Muscle of leg (tissue), 11 donors: ENCODE measurements around the gene OR9A2. TPM values are rescaled to one million over a fixed set of nuclear protein-coding genes. Genes with fewer than 3 reads are reported as not detected.
"Not testable (repeated sequence)": the region's sequence is repeated elsewhere in the genome, so short reads cannot be mapped to it uniquely, and the experiment has no call there.

Experiments used
- DNase-seq: peaks from one replicate; pipeline ENCODE4 v3.0.0; 2013
- H3K27ac ChIP-seq: one replicate; pipeline ENCODE4 v1.5.1; 2013; ENCODE audit warnings: mild to moderate bottlenecking, low read length, control low read depth
- H3K27me3 ChIP-seq: one replicate; pipeline ENCODE4 v1.6.1; 2013; ENCODE audit warnings: low read length; ENCODE audit not compliant: control insufficient read depth, insufficient read depth
- H3K36me3 ChIP-seq: one replicate; pipeline ENCODE4 v1.6.1; 2013; ENCODE audit warnings: low read length; ENCODE audit not compliant: control insufficient read depth, insufficient read depth
- H3K4me1 ChIP-seq: one replicate; pipeline ENCODE4 v1.6.1; 2013; ENCODE audit warnings: low read length; ENCODE audit not compliant: control insufficient read depth, insufficient read depth
- H3K4me3 ChIP-seq: one replicate; pipeline ENCODE4 v1.5.1; 2013; ENCODE audit warnings: low read length, control low read depth
- H3K9me3 ChIP-seq: replicated peaks from 2 replicates; pipeline ENCODE4 v1.6.1; 2013; ENCODE audit warnings: low read depth, low read length; ENCODE audit not compliant: control insufficient read depth
- WGBS: methylation state at CpG from one replicate; pipeline ENCODE4 v1.1.5; 2013; ENCODE audit warnings: missing lambda C conversion rate; ENCODE audit not compliant: insufficient coverage; 5-methylcytosine and 5-hydroxymethylcytosine counted together
- polyA plus RNA-seq, 8 donors: library from polyadenylated mRNA; unstranded; fragments of 120-200 nt; gene quantifications; one replicate each; pipeline versions ENCODE4 v1.2.1 to v1.2.3, GENCODE V29; 2013; ENCODE audit warnings: inconsistent platforms in 1 of 8, low replicate concordance in 1 of 8; ENCODE audit not compliant: insufficient read length in 8 of 8, insufficient read depth in 1 of 8
- total RNA-seq: library from RNA; stranded (reverse); fragments of 120-200 nt; gene quantifications from one replicate; pipeline ENCODE4 v1.2.4, GENCODE V29; 2013

Gene OR9A2
- total and polyA plus RNA-seq, 9 donors, result 0.18 TPM; not detected in 8

- Histone ChIP-seq H3K4me3 (no peak overlapping the region), H3K4me1 (no peaks in the 10 kb centered on the region), H3K36me3 (no peaks in the 10 kb centered on the region), H3K9me3 (peaks cover 2% of the 10 kb centered on the region), H3K27me3 (no peaks in the 10 kb centered on the region), H3K27ac (no peak overlapping the region)
- 100% methylated on average over 1 of the region's 1 CpG for WGBS
- no peak for DNase-seq
These were observed 42.6 kb downstream of the OR9A2 start for GRCh38 chr7:142984297-142984696.

- Histone ChIP-seq H3K36me3 (no peaks in the 10 kb centered on the region), H3K27ac (no peak overlapping the region), H3K9me3 (peaks cover 2% of the 10 kb centered on the region), H3K4me1 (no peaks in the 10 kb centered on the region), H3K4me3 (no peak overlapping the region), H3K27me3 (no peaks in the 10 kb centered on the region)
- no peak for DNase-seq
- no CpG with 5 or more reads among the region's 1 CpG for WGBS
These were observed 43.1 kb downstream of the OR9A2 start for GRCh38 chr7:142983825-142984224.

- not testable (repeated sequence) for H3K36me3 ChIP-seq, DNase-seq, H3K4me3 ChIP-seq, H3K4me1 ChIP-seq, H3K9me3 ChIP-seq, H3K27me3 ChIP-seq, H3K27ac ChIP-seq
- WGBS, result no CpG with 5 or more reads among the region's 4 CpGs
These were observed 48.5 kb downstream of the OR9A2 start for GRCh38 chr7:142978402-142978801.

Other genes with a start within 250 kb of the OR9A2 start
- gene EPHB6, start 172.1 kb downstream of the OR9A2 start, total RNA-seq, result 2.8 TPM
- gene EPHB6, start 172.1 kb downstream of the OR9A2 start, polyA plus RNA-seq, result 10 to 100 TPM in 1 of 8 donors, 1 to 10 TPM in 7; 4.2 to 13.4 (median 6.2) TPM
- 0.09 TPM for gene TRPV6, start 141.4 kb downstream of the OR9A2 start, total RNA-seq
- under 1 TPM in 6 of 8 donors, not detected in 2; 0.05 to 0.57 (median 0.16) TPM for gene TRPV6, start 141.4 kb downstream of the OR9A2 start, polyA plus RNA-seq
- gene TRPV5, start 93.4 kb downstream of the OR9A2 start, total RNA-seq, result 0.04 TPM
- gene TRPV5, start 93.4 kb downstream of the OR9A2 start, polyA plus RNA-seq, result under 1 TPM in 5 of 8 donors, not detected in 3; 0.04 to 0.11 (median 0.07) TPM
- not detected for gene LLCFC1, start 87.6 kb downstream of the OR9A2 start, total RNA-seq
- gene LLCFC1, start 87.6 kb downstream of the OR9A2 start, polyA plus RNA-seq, result under 1 TPM in 4 of 8 donors, not detected in 4; 0.23 to 0.39 (median 0.33) TPM
- 0.66 TPM for gene KEL, start 64.8 kb downstream of the OR9A2 start, total RNA-seq
- 1 to 10 TPM in 7 of 8 donors, under 1 TPM in 1; 0.72 to 7.5 (median 1.5) TPM for gene KEL, start 64.8 kb downstream of the OR9A2 start, polyA plus RNA-seq
- gene OR6V1, start 25.2 kb upstream of the OR9A2 start, total RNA-seq, result not detected
- gene OR6V1, start 25.2 kb upstream of the OR9A2 start, polyA plus RNA-seq, result not detected
- not detected for gene PIP, start 104.9 kb upstream of the OR9A2 start, total RNA-seq
- not detected for gene PIP, start 104.9 kb upstream of the OR9A2 start, polyA plus RNA-seq
- not detected for gene TAS2R39, start 156.3 kb upstream of the OR9A2 start, total RNA-seq
- under 1 TPM in 1 of 8 donors, not detected in 7; 0.32 TPM for gene TAS2R39, start 156.3 kb upstream of the OR9A2 start, polyA plus RNA-seq
- not detected for gene TAS2R40, start 194.9 kb upstream of the OR9A2 start, total RNA-seq
- gene TAS2R40, start 194.9 kb upstream of the OR9A2 start, polyA plus RNA-seq, result not detected
- gene GSTK1, start 236.3 kb upstream of the OR9A2 start, total RNA-seq, result 80.2 TPM
- 10 to 100 TPM; 77.2 to 98.4 (median 84.7) TPM for gene GSTK1, start 236.3 kb upstream of the OR9A2 start, polyA plus RNA-seq